H9 (cell line): ENCODE measurements around the gene SEMA6A. TPM values are rescaled to one million over a fixed set of nuclear protein-coding genes. Genes with fewer than 3 reads are reported as not detected.

Source experiments
- DNase-seq: peaks from one replicate; pipeline ENCODE4 v3.0.0-alpha.2; 2017
- H2AFZ ChIP-seq: one replicate; pipeline ENCODE4 v1.6.1; 2013; ENCODE audit warnings: mild to moderate bottlenecking, low read length, control low read depth, moderate library complexity
- H2AK5ac ChIP-seq: 2 replicates; pipeline ENCODE4 v1.6.1; 2013; ENCODE audit warnings: low read length, control low read depth, mixed read lengths; ENCODE audit not compliant: insufficient read length
- H2BK120ac ChIP-seq: one replicate; pipeline ENCODE4 v1.6.1; 2013; ENCODE audit warnings: low read depth, mild to moderate bottlenecking, low read length, control low read depth, inconsistent platforms; ENCODE audit not compliant: poor library complexity, severe bottlenecking
- H2BK12ac ChIP-seq: 2 replicates; pipeline ENCODE4 v1.6.1; 2013; ENCODE audit warnings: low read length, control low read depth, mixed read lengths, low read depth; ENCODE audit not compliant: insufficient read length
- H2BK15ac ChIP-seq: 2 replicates; pipeline ENCODE4 v1.6.1; 2013; ENCODE audit warnings: low read depth, low read length, control low read depth
- H2BK20ac ChIP-seq: one replicate; pipeline ENCODE4 v1.6.1; 2013; ENCODE audit warnings: low read depth, mild to moderate bottlenecking, low read length, control low read depth, inconsistent platforms; ENCODE audit not compliant: poor library complexity, severe bottlenecking
- H2BK5ac ChIP-seq: 2 replicates; pipeline ENCODE4 v1.6.1; 2013; ENCODE audit warnings: low read length, control low read depth, mixed read lengths; ENCODE audit not compliant: insufficient read length
- H3K14ac ChIP-seq: 2 replicates; pipeline ENCODE4 v1.6.1; 2013; ENCODE audit warnings: low read length, control low read depth; ENCODE audit not compliant: insufficient read depth
- H3K18ac ChIP-seq: 2 replicates; pipeline ENCODE4 v1.6.1; 2013; ENCODE audit warnings: low read depth, mild to moderate bottlenecking, mixed read lengths, low read length, control low read depth; ENCODE audit not compliant: insufficient read length
- H3K23ac ChIP-seq: 2 replicates; pipeline ENCODE4 v1.6.1; 2013; ENCODE audit warnings: low read length, control low read depth, mixed read lengths, low read depth; ENCODE audit not compliant: insufficient read length
- H3K23me2 ChIP-seq: 2 replicates; pipeline ENCODE4 v1.6.1; 2013; ENCODE audit warnings: low read depth, mild to moderate bottlenecking, mixed read lengths, low read length, control low read depth; ENCODE audit not compliant: insufficient read length, poor library complexity, severe bottlenecking
- H3K27ac ChIP-seq: 2 replicates; pipeline ENCODE4 v1.5.1; 2013; ENCODE audit warnings: low read length, control low read depth, mixed read lengths, low read depth; ENCODE audit not compliant: insufficient read length
- H3K27me3 ChIP-seq: 2 replicates; pipeline ENCODE4 v1.6.1; 2013; ENCODE audit warnings: low read length, control low read depth, inconsistent platforms; ENCODE audit not compliant: insufficient read depth
- H3K4ac ChIP-seq: 2 replicates; pipeline ENCODE4 v1.6.1; 2013; ENCODE audit warnings: low read depth, mild to moderate bottlenecking, control low read depth, inconsistent platforms, low read length, moderate library complexity
- H3K4me1 ChIP-seq: 2 replicates; pipeline ENCODE4 v1.6.1; 2013; ENCODE audit warnings: low read length, control low read depth, inconsistent platforms; ENCODE audit not compliant: insufficient read depth
- H3K4me2 ChIP-seq: 2 replicates; pipeline ENCODE4 v1.6.1; 2013; ENCODE audit warnings: low read length, control low read depth, mixed read lengths; ENCODE audit not compliant: insufficient read length, insufficient read depth
- H3K56ac ChIP-seq: 2 replicates; pipeline ENCODE4 v1.6.1; 2013; ENCODE audit warnings: low read depth, mild to moderate bottlenecking, mixed read lengths, low read length, control low read depth; ENCODE audit not compliant: insufficient read length
- H3K79me1 ChIP-seq: 2 replicates; pipeline ENCODE4 v1.6.1; 2013; ENCODE audit warnings: low read depth, mild to moderate bottlenecking, moderate library complexity, low read length, control low read depth, inconsistent platforms; ENCODE audit not compliant: insufficient read depth, poor library complexity, severe bottlenecking
- H3K79me2 ChIP-seq: 2 replicates; pipeline ENCODE4 v1.6.1; 2013; ENCODE audit warnings: low read length, control low read depth, inconsistent platforms; ENCODE audit not compliant: insufficient read depth
- H3K9ac ChIP-seq: 2 replicates; pipeline ENCODE4 v1.6.1; 2013; ENCODE audit warnings: low read length, control low read depth, mixed read lengths; ENCODE audit not compliant: insufficient read length; ENCODE audit errors: extremely low read depth
- H3K9me3 ChIP-seq: one replicate; pipeline ENCODE4 v1.6.1; 2013; ENCODE audit warnings: low read depth, low read length, inconsistent platforms; ENCODE audit not compliant: control insufficient read depth
- H3T11ph ChIP-seq: one replicate; pipeline ENCODE4 v1.6.1; 2013; ENCODE audit warnings: mild to moderate bottlenecking, low read length, control low read depth, inconsistent platforms
- H4K20me1 ChIP-seq: one replicate; pipeline ENCODE4 v1.6.1; 2013; ENCODE audit not compliant: control insufficient read depth, insufficient read length, insufficient read depth
- H4K5ac ChIP-seq: 2 replicates; pipeline ENCODE4 v1.6.1; 2013; ENCODE audit warnings: low read depth, mild to moderate bottlenecking, mixed read lengths, low read length, control low read depth; ENCODE audit not compliant: insufficient read length
- H4K8ac ChIP-seq: replicated peaks from 2 replicates; pipeline ENCODE4 v1.6.1; 2013; ENCODE audit warnings: low read length, control low read depth, mixed read lengths, low read depth; ENCODE audit not compliant: insufficient read length
- H4K91ac ChIP-seq: 2 replicates; pipeline ENCODE4 v1.6.1; 2013; ENCODE audit warnings: low read depth, mild to moderate bottlenecking, moderate library complexity, mixed read lengths, low read length, control low read depth; ENCODE audit not compliant: insufficient read length
- H3K27ac Mint-ChIP-seq, 3 experiments: 2 replicates in 2 of 3; 3 replicates in 1 of 3; pipeline ENCODE4 v1.8.0; 2020 to 2021; ENCODE audit warnings: mixed read lengths in 3 of 3, mild to moderate bottlenecking in 1 of 3, moderate library complexity in 1 of 3
- H3K27me3 Mint-ChIP-seq: 2 replicates; pipeline ENCODE4 v1.8.0; 2021; ENCODE audit warnings: low read depth, mild to moderate bottlenecking, moderate library complexity, mixed read lengths
- H3K36me3 Mint-ChIP-seq, 3 experiments: 2 replicates in 2 of 3; 3 replicates in 1 of 3; pipeline ENCODE4 v1.8.0; 2020 to 2021; ENCODE audit warnings: low read depth in 3 of 3, mixed read lengths in 3 of 3; ENCODE audit not compliant: insufficient read depth in 1 of 3
- H3K4me1 Mint-ChIP-seq, 2 experiments: 2 replicates each; pipeline ENCODE4 v1.8.0; 2020; ENCODE audit warnings: mixed read lengths in 2 of 2
- H3K4me3 Mint-ChIP-seq, 2 experiments: 2 replicates in 1 of 2; 3 replicates in 1 of 2; pipeline ENCODE4 v1.8.0; 2020 to 2021; ENCODE audit warnings: mild to moderate bottlenecking in 2 of 2, mixed read lengths in 2 of 2, moderate library complexity in 1 of 2
- H3K9me3 Mint-ChIP-seq, 2 experiments: 2 replicates in 1 of 2; 3 replicates in 1 of 2; pipeline ENCODE4 v1.8.0; 2020; ENCODE audit warnings: mild to moderate bottlenecking in 2 of 2, mixed read lengths in 2 of 2, moderate library complexity in 1 of 2
- WGBS: extraction: QIAGEN DNeasy Blood & Tissue Kit; methylation state at CpG from one replicate; pipeline ENCODE4 v1.1.7; 2013; ENCODE audit warnings: missing lambda C conversion rate, low lambda C conversion rate, mixed read lengths; ENCODE audit not compliant: insufficient read length; ENCODE audit errors: extremely low coverage; 5-methylcytosine and 5-hydroxymethylcytosine counted together
- total RNA-seq: library from RNA; stranded (reverse); gene quantifications from 2 replicates; pipeline ENCODE4 v1.2.1, GENCODE V29; 2021
- TF ChIP-seq, protein P1 (sequence below): fragments of 200-600 bp; sonication (generic); conservative IDR thresholded peaks from 3 replicates; pipeline ENCODE4 v1.8.0; 2021; ENCODE audit warnings: antibody characterized with exemption, mild to moderate bottlenecking

Gene SEMA6A
- total RNA-seq, 1 experiment from 2014 or later, result 354 TPM

DNA sequence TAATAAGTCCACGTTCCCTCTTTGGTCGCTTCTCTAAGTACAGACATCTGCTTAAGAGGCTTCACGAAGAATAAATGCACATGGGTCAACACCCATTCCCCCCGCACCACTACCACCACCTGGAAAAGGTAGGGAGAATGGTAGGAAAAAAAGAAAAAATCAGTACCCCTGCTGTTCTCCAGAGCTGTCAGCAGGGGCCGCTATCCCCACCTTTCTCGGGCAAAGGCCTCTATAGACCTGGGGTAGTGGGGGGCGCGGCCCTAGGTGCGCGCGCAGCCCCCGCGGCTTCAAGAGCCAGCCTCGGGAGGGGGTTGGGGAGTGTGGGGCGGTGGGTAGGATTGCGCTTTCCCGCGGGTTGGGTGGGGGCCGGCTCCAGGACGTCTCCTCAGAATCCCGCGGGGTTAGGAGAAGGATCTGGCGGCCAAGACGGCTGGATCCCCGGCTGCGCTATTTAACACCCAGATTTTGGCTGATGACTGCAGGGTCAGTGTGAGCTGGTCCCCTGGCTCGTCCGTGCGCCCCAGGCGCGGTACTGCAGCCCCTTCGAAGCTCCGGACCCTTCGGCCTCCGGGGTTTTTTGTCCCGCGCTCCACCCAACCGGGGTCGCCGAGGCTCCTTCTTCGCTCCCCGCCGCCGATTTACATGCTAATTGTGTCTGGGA lies 1.6 kb upstream of the SEMA6A start:
- no peak overlapping the region for H4K5ac ChIP-seq
- peaks cover 4% of the 10 kb centered on the region; the same call in 1 of the 2 replicates for H3K4me1 ChIP-seq
- H3T11ph ChIP-seq, result no peak overlapping the region
- H3K27ac ChIP-seq, result peak overlapping the region; percentile 63
- no peak overlapping the region for H4K8ac ChIP-seq
- peak overlapping the region; percentile 9 for H2BK5ac ChIP-seq
- H3K23ac ChIP-seq, result no peak overlapping the region
- TF ChIP-seq, protein P1, sequence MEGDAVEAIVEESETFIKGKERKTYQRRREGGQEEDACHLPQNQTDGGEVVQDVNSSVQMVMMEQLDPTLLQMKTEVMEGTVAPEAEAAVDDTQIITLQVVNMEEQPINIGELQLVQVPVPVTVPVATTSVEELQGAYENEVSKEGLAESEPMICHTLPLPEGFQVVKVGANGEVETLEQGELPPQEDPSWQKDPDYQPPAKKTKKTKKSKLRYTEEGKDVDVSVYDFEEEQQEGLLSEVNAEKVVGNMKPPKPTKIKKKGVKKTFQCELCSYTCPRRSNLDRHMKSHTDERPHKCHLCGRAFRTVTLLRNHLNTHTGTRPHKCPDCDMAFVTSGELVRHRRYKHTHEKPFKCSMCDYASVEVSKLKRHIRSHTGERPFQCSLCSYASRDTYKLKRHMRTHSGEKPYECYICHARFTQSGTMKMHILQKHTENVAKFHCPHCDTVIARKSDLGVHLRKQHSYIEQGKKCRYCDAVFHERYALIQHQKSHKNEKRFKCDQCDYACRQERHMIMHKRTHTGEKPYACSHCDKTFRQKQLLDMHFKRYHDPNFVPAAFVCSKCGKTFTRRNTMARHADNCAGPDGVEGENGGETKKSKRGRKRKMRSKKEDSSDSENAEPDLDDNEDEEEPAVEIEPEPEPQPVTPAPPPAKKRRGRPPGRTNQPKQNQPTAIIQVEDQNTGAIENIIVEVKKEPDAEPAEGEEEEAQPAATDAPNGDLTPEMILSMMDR, result peak; percentile 91
- Mint-ChIP-seq H3K4me3 (peak overlapping the region; percentile 99), H3K36me3 (peaks cover 14 to 30% (median 23%) of the 10 kb centered on the region in 3 experiments; a peak in 6 of 7 replicates), H3K9me3 (no peaks in the 10 kb centered on the region; a peak in 1 of 5 replicates), H3K4me1 (peaks cover 29 to 36% of the 10 kb centered on the region in 2 experiments), H3K27ac (peak overlapping the region; percentile 95 to 99 (median 98); a peak in 5 of 7 replicates), H3K27me3 (no peaks in the 10 kb centered on the region)
- peak overlapping the region; percentile 81; the same call in 1 of the 2 replicates for H3K14ac ChIP-seq
- peaks cover 32% of the 10 kb centered on the region; the same call in 1 of the 2 replicates for H3K79me2 ChIP-seq
- WGBS, result no CpG with 5 or more reads among the region's 44 CpGs
- peaks cover 3% of the 10 kb centered on the region for H4K20me1 ChIP-seq
- H3K4ac ChIP-seq, result no peak overlapping the region
- H3K4me2 ChIP-seq, result peak overlapping the region; percentile 96
- H3K9me3 ChIP-seq, result no peaks in the 10 kb centered on the region
- H3K27me3 ChIP-seq, result no peaks in the 10 kb centered on the region
- peak overlapping the region; percentile 71 for H3K9ac ChIP-seq
- H2BK20ac ChIP-seq, result no peak overlapping the region
- no peak overlapping the region for H3K56ac ChIP-seq
- no peaks in the 10 kb centered on the region for H3K79me1 ChIP-seq
- H3K23me2 ChIP-seq, result peaks cover 11% of the 10 kb centered on the region
- no peak overlapping the region for H2AFZ ChIP-seq
- no peak overlapping the region for H2AK5ac ChIP-seq
- no peak overlapping the region for H2BK120ac ChIP-seq
- H2BK15ac ChIP-seq, result no peak overlapping the region
- H2BK12ac ChIP-seq, result peak overlapping the region; percentile 38
- H3K18ac ChIP-seq, result peak overlapping the region; percentile 80
- H4K91ac ChIP-seq, result no peak overlapping the region
- DNase-seq, result peak; percentile 93
